K562 (cell line): ENCODE measurements around the gene ISG20.

Source experiments
- CTCF ChIP-seq, 3 experiments: IDR thresholded peaks in 2 of 3; conservative IDR thresholded peaks in 1 of 3; 2 replicates each; pipeline ENCODE4 v1.5.1; 2011 to 2012; ENCODE audit warnings: low read length in 3 of 3, mild to moderate bottlenecking in 3 of 3, control low read depth in 2 of 3, improper control_type of control experiment in 1 of 3, inconsistent platforms in 1 of 3, low read depth in 1 of 3, mixed read lengths in 1 of 3, moderate library complexity in 1 of 3; ENCODE audit not compliant: insufficient read depth in 2 of 3
- ZBTB40 ChIP-seq, 2 experiments: fragments of 450-650 bp in 1 of 2; sonication (generic) in 1 of 2; formaldehyde crosslinking in 1 of 2; IDR thresholded peaks; 2 replicates each; pipeline versions ENCODE4 v1.7.1 to v1.9.0; 2016 to 2022; ENCODE audit warnings: inconsistent platforms in 1 of 2, mild to moderate bottlenecking in 1 of 2, missing genetic modification reagents in 1 of 2

GRCh38 chr15:88649753-88650551 is 11.1 kb downstream of the ISG20 start:
- no peak for TF ChIP-seq CTCF (IDR thresholded peaks at IDR 0.05 in 2 of 3, conservative IDR thresholded peaks at IDR 0.05 in 1 of 3; ENCODE audit: insufficient read depth in 2 of 3, low read depth in 1 of 3, low read length in 3 of 3)
- TF ChIP-seq ZBTB40 (IDR thresholded peaks at IDR 0.05): no peak
- no peak for TF ChIP-seq ZBTB40 (CRISPR knock-in tag; IDR thresholded peaks at IDR 0.05)
